ENCODE results near the gene COL16A1.

Gene COL16A1

GRCh38 chr1:31733389-31734219 lies 29.8 kb upstream of the COL16A1 start:
- Histone ChIP-seq H2AFZ (no peak overlapping the region), H3K9ac (no peak overlapping the region), H3K4me2 (ENCODE audit: low read length) (no peak overlapping the region), H3K9me3 (ENCODE audit: control insufficient read depth, low read length) (no peaks in the 10 kb centered on the region), H3K27me3 (ENCODE audit: control insufficient read depth, insufficient read depth, low read length) (no peaks in the 10 kb centered on the region), H3K4me1 (no peaks in the 10 kb centered on the region), H3K36me3 (ENCODE audit: control insufficient read depth, insufficient read depth, low read length) (no peaks in the 10 kb centered on the region), H3K27ac (no peak overlapping the region), H3K4me3 (ENCODE audit: low read depth, low read length) (no peak overlapping the region), H3K79me2 (no peaks in the 10 kb centered on the region)
- TF ChIP-seq CTCF (IDR thresholded peaks at IDR 0.05) = no peak

- no peaks in the 10 kb centered on the region for H3K36me3 ChIP-seq (ENCODE audit: control insufficient read depth, insufficient read depth, low read length)
- TF ChIP-seq CTCF (IDR thresholded peaks at IDR 0.05) = no peak
- H3K4me2 ChIP-seq (ENCODE audit: low read length) = no peak overlapping the region
- H3K79me2 ChIP-seq = no peaks in the 10 kb centered on the region
- no peak overlapping the region for H2AFZ ChIP-seq
- H3K9ac ChIP-seq = no peak overlapping the region
- H3K27me3 ChIP-seq (ENCODE audit: control insufficient read depth, insufficient read depth, low read length) = no peaks in the 10 kb centered on the region
- H3K27ac ChIP-seq = no peak overlapping the region
- no peak overlapping the region for H3K4me3 ChIP-seq (ENCODE audit: low read depth, low read length)
- no peaks in the 10 kb centered on the region for H3K4me1 ChIP-seq
- no peaks in the 10 kb centered on the region for H3K9me3 ChIP-seq (ENCODE audit: control insufficient read depth, low read length)
Measured at GRCh38 chr1:31732751-31733289, 29.0 kb upstream of the COL16A1 start.

GRCh38 chr1:31732343-31732742 lies 28.5 kb upstream of the COL16A1 start:
- Histone ChIP-seq H3K36me3 (ENCODE audit: control insufficient read depth, insufficient read depth, low read length) (no peaks in the 10 kb centered on the region), H3K9ac (no peak overlapping the region), H3K27ac (no peak overlapping the region), H3K27me3 (ENCODE audit: control insufficient read depth, insufficient read depth, low read length) (no peaks in the 10 kb centered on the region), H2AFZ (no peak overlapping the region), H3K79me2 (no peaks in the 10 kb centered on the region), H3K4me3 (ENCODE audit: low read depth, low read length) (no peak overlapping the region), H3K4me1 (no peaks in the 10 kb centered on the region), H3K9me3 (ENCODE audit: control insufficient read depth, low read length) (no peaks in the 10 kb centered on the region), H3K4me2 (ENCODE audit: low read length) (no peak overlapping the region)
- no peak for TF ChIP-seq CTCF (IDR thresholded peaks at IDR 0.05)

GRCh38 chr1:31731049-31731565 lies 27.3 kb upstream of the COL16A1 start:
- no peak overlapping the region for H3K4me2 ChIP-seq (ENCODE audit: low read length)
- no peak overlapping the region for H2AFZ ChIP-seq
- no peaks in the 10 kb centered on the region for H3K27me3 ChIP-seq (ENCODE audit: control insufficient read depth, insufficient read depth, low read length)

More at GRCh38 chr1:31731049-31731565, 27.3 kb upstream of the COL16A1 start:
- Histone ChIP-seq H3K36me3 (ENCODE audit: control insufficient read depth, insufficient read depth, low read length) (no peaks in the 10 kb centered on the region), H3K79me2 (no peaks in the 10 kb centered on the region), H3K9ac (no peak overlapping the region), H3K4me3 (ENCODE audit: low read depth, low read length) (no peak overlapping the region), H3K9me3 (ENCODE audit: control insufficient read depth, low read length) (no peaks in the 10 kb centered on the region), H3K4me1 (no peaks in the 10 kb centered on the region), H3K27ac (no peak overlapping the region)
- TF ChIP-seq CTCF (IDR thresholded peaks at IDR 0.05) = no peak
